Measurements from ENCODE around the gene OSER1.
"Not testable (repeated sequence)": the region's sequence is repeated elsewhere in the genome, so short reads cannot be mapped to it uniquely, and the experiment has no call there.

- not testable (repeated sequence) for TF ChIP-seq CTCF (conservative IDR thresholded peaks at IDR 0.05; ENCODE audit: low read depth, low read length); EZH2 (IDR thresholded peaks at IDR 0.05; ENCODE audit: borderline replicate concordance, low read depth, low read length, poor library complexity, severe bottlenecking)
These were observed 21.9 kb upstream of the OSER1 start for GRCh38 chr20:44232469-44232856.

Measured in A673 (cell line).